Psoas muscle (tissue), 8 donors: Measurements from ENCODE around the gene SOX18. TPM values are rescaled to one million over a fixed set of nuclear protein-coding genes. Genes with fewer than 3 reads are reported as not detected.

Experiments used
- ATAC-seq, 4 donors: fragments of 200-7000 bp; cut with Tn5 transposase; one replicate each; pipeline ENCODE4 v1.9.1; 2020; ENCODE audit warnings: moderate library complexity in 3 of 4, mild to moderate bottlenecking in 2 of 4
- DNase-seq, 2 donors: peaks; one replicate each; pipeline ENCODE4 v3.0.0-alpha.2; 2020
- H3K27ac ChIP-seq: fragments of 200-600 bp; one replicate; pipeline ENCODE4 v1.8.0; 2022
- H3K27me3 ChIP-seq, 3 donors: fragments of 200-600 bp in 1 of 3; one replicate each; pipeline versions ENCODE4 v1.6.1 to v1.8.0; 2013 to 2022; ENCODE audit warnings: low read length in 2 of 3, mild to moderate bottlenecking in 2 of 3, moderate library complexity in 1 of 3; ENCODE audit not compliant: insufficient read depth in 3 of 3
- H3K36me3 ChIP-seq, 2 donors: fragments of 200-600 bp in 1 of 2; one replicate each; pipeline versions ENCODE4 v1.6.1 to v1.8.0; 2013 to 2022; ENCODE audit warnings: low read depth in 1 of 2, mild to moderate bottlenecking in 1 of 2, moderate library complexity in 1 of 2; ENCODE audit not compliant: insufficient read depth in 1 of 2
- H3K4me1 ChIP-seq: fragments of 200-600 bp; one replicate; pipeline ENCODE4 v1.8.0; 2022
- H3K4me3 ChIP-seq: fragments of 200-600 bp; one replicate; pipeline ENCODE4 v1.8.0; 2022; ENCODE audit warnings: mild to moderate bottlenecking
- H3K9me3 ChIP-seq: fragments of 200-600 bp; one replicate; pipeline ENCODE4 v1.8.0; 2022
- CTCF ChIP-seq: fragments of 200-600 bp; IDR thresholded peaks from one replicate; pipeline ENCODE4 v1.8.0; 2022; ENCODE audit warnings: antibody characterized with exemption
- WGBS, 3 donors: extraction: QIAGEN DNeasy Blood & Tissue Kit; methylation state at CpG; one replicate each; pipeline versions ENCODE4 v1.1.6 to v1.1.7; 2013; 5-methylcytosine and 5-hydroxymethylcytosine counted together
- intact Hi-C, 2 donors: fragments of 100-400 bp; cut with DNase I; formaldehyde crosslinking; loops; one replicate each; pipeline versions ENCODE4 v1.11.0 to v1.14.2; 2022
- polyA plus RNA-seq, 3 donors: library from polyadenylated mRNA; stranded (reverse); fragments of 200-250 nt; gene quantifications; one replicate each; pipeline ENCODE4 v1.2.3, GENCODE V29; 2013
- total RNA-seq, 4 donors: library from RNA; stranded (reverse); fragmentation: NEBNext Ultra II Directional in 2 of 4; extraction: Animal tissue kit (Norgen Biotek cat#: 25700) in 2 of 4; gene quantifications; one replicate each; pipeline versions ENCODE4 v1.2.1 to v1.2.4, GENCODE V29; 2021 to 2023
- donor health status: healthy with polysubstance abuse.
- donor health status: DM: no; HTN: no; CAD: no; lungs with moderate emphysema.
- donor health status: Bipolar disorder and iron deficiency.
- donor health status: healthy.
- donor health status: DM: yes; HTN: yes; CAD: no.
- donor health status: DM: no; HTN: no; CAD: no.
- donor health status: DM: no; HTN: no; CAD: no.
- donor health status: DM: yes; HTN: yes; CAD: no.

The SOX18 gene
- total and polyA plus RNA-seq, 7 donors = 4.2 to 50.8 (median 15.4) TPM

- intact Hi-C loops = no loop called here
- peaks cover 0 to 87% (median 32%) of the 10 kb centered on the region in 3 donors for H3K27me3 ChIP-seq
- no peak overlapping the region for H3K4me3 ChIP-seq
- peaks cover under 1% of the 10 kb centered on the region for H3K4me1 ChIP-seq
- H3K9me3 ChIP-seq = no peaks in the 10 kb centered on the region
- TF ChIP-seq CTCF = no peak
- 55 to 61% (median 57%) methylated on average over 13 to 14 of the region's 14 CpGs for WGBS, 3 donors
- DNase-seq = no peak
- H3K36me3 ChIP-seq = no peaks in the 10 kb centered on the region
- no peak overlapping the region for H3K27ac ChIP-seq
- peak in 3 of 4 donors; percentile 26 to 36 (median 35) for ATAC-seq
These were observed 4.8 kb downstream of the SOX18 start for GRCh38 chr20:64044484-64045247.

- no peak for TF ChIP-seq CTCF
- Histone ChIP-seq H3K27ac (no peak overlapping the region), H3K4me3 (no peak overlapping the region), H3K9me3 (no peaks in the 10 kb centered on the region), H3K36me3 (no peaks in the 10 kb centered on the region), H3K4me1 (peaks cover 7% of the 10 kb centered on the region), H3K27me3 (peaks cover 0 to 90% (median 34%) of the 10 kb centered on the region in 3 donors)
- ATAC-seq (no peak), DNase-seq (no peak)
- intact Hi-C loops = no loop called here
- WGBS, 3 donors = 76 to 88% (median 80%) methylated on average over 9 of the region's 9 CpGs
These were observed 5.7 kb downstream of the SOX18 start for GRCh38 chr20:64043768-64044167.

- peak overlapping the region; percentile 61 for H3K27ac ChIP-seq
- WGBS, 3 donors = 2% methylated on average over 41 to 55 of the region's 55 CpGs
- intact Hi-C loops = no loop called here
- DNase-seq (no peak), ATAC-seq (no peak)
- peaks cover 0 to 90% (median 28%) of the 10 kb centered on the region in 3 donors for H3K27me3 ChIP-seq
- peaks cover 10% of the 10 kb centered on the region for H3K4me1 ChIP-seq
- H3K36me3 ChIP-seq = no peaks in the 10 kb centered on the region
- no peaks in the 10 kb centered on the region for H3K9me3 ChIP-seq
- peak overlapping the region; percentile 58 for H3K4me3 ChIP-seq
- TF ChIP-seq CTCF = no peak
These were observed 7.2 kb downstream of the SOX18 start for GRCh38 chr20:64042054-64042781.

DNA sequence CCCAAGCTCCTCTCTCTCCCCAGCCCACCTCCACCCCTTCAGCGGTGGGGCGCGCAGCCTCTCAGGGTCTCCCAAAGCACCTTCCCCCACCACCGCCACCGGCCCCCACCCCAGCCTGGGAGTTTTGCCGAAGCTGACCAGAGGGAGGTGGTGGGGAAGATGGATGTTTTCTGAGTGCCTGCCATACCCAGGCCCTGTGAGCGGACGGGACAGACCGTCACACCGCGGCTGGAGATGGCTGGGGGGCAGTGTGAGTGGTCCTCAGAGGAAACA lies 7.7 kb downstream of the SOX18 start:
- no peaks in the 10 kb centered on the region for H3K9me3 ChIP-seq
- H3K27ac ChIP-seq = peak overlapping the region; percentile 61
- peaks cover 10% of the 10 kb centered on the region for H3K4me1 ChIP-seq
- WGBS, 3 donors = 4 to 6% (median 5%) methylated on average over 11 of the region's 11 CpGs
- peak overlapping the region; percentile 58 for H3K4me3 ChIP-seq
- H3K27me3 ChIP-seq = peaks cover 0 to 90% (median 27%) of the 10 kb centered on the region in 3 donors
- no peaks in the 10 kb centered on the region for H3K36me3 ChIP-seq
- no peak for ATAC-seq
- intact Hi-C loops = no loop called here
- no peak for TF ChIP-seq CTCF
- no peak for DNase-seq
